NCI-H82 (cell line): Measurements from ENCODE around the gene FOXC2.

Experiments used
- DNase-seq: peaks from one replicate; lab custom pipeline; 2025; lab: John Stamatoyannopoulos, UW

Gene FOXC2

GRCh38 chr16:86618431-86619238 is 52.0 kb downstream of the FOXC2 start:
- DNase-seq = no peak
